K562 (cell line): Measurements from ENCODE around the gene KRTAP10-6. TPM values are rescaled to one million over a fixed set of nuclear protein-coding genes. Genes with fewer than 3 reads are reported as not detected.
A peak's percentile ranks its signal among the peaks of the same experiment; 100 is the strongest.

ENCODE experiments used
- ATAC-seq: fragments of 200-7000 bp; cut with Tn5 transposase; 3 replicates; pipeline ENCODE4 v1.9.1; 2020; ENCODE audit warnings: moderate library complexity
- Bru-seq: library from RNA; stranded (reverse); fragments of 400-500 nt; gene quantifications from one replicate; lab custom pipeline; 2021; lab: Mats Ljungman, UMichigan
- BruChase-seq, 2 experiments: library from RNA; stranded (reverse); fragments of 400-500 nt; gene quantifications; one replicate each; lab custom pipeline; 2021; lab: Mats Ljungman, UMichigan
- BruUV-seq: library from RNA; stranded (reverse); fragments of 400-500 nt; replicated peaks from 2 replicates; lab custom pipeline; 2021; lab: Mats Ljungman, UMichigan
- CTCF ChIA-PET: fragments of 300-600 bp; formaldehyde crosslinking; extraction: SDS; loops from one replicate; lab custom pipeline; 2021; ENCODE audit warnings: low intra/inter-chr PET ratio; lab: Yijun Ruan, JAX
- POLR2A ChIA-PET: fragments of 300-600, 350-650 bp; sonication (Branson Sonifier 250); formaldehyde crosslinking; extraction: SDS; loops from one replicate; lab custom pipeline; 2021; ENCODE audit warnings: antibody characterized with exemption, inconsistent platforms; lab: Yijun Ruan, JAX
- DNase-seq, 4 experiments: peaks; one replicate each; pipeline versions ENCODE4 v3.0.0 to v3.0.0-alpha.2; 2011 to 2018; ENCODE audit warnings: low spot score in 3 of 4, mixed read lengths in 3 of 4; ENCODE audit errors: extremely low read depth in 1 of 4
- FAIRE-seq: peaks from 2 replicates; lab custom pipeline; 2011; peaks lifted over from hg19 to GRCh38; lab: Jason Lieb, UNC
- H2AFZ ChIP-seq: 2 replicates; pipeline ENCODE4 v1.6.0; 2011; ENCODE audit warnings: low read depth, low read length, control low read depth, inconsistent platforms
- H3K27ac ChIP-seq: fragments of 200-600 bp; 3 replicates; pipeline ENCODE4 v1.8.0; 2011; ENCODE audit warnings: low read depth, mild to moderate bottlenecking, control low read depth, inconsistent platforms, low read length, moderate library complexity, mixed read lengths; ENCODE audit errors: extremely low read depth
- H3K27me3 ChIP-seq, 2 experiments: fragments of 300-600 bp in 1 of 2; 2 replicates in 1 of 2; 3 replicates in 1 of 2; pipeline versions ENCODE4 v1.6.0 to v1.8.0; 2011; ENCODE audit warnings: inconsistent platforms in 2 of 2, low read length in 2 of 2, mild to moderate bottlenecking in 1 of 2, mixed read lengths in 1 of 2, moderate library complexity in 1 of 2; ENCODE audit not compliant: control insufficient read depth in 2 of 2, insufficient read depth in 2 of 2
- H3K36me3 ChIP-seq: fragments of 300-600 bp; 3 replicates; pipeline ENCODE4 v1.8.0; 2011; ENCODE audit warnings: mild to moderate bottlenecking, low read length, inconsistent platforms; ENCODE audit not compliant: control insufficient read depth, insufficient read depth
- H3K4me1 ChIP-seq, 2 experiments: fragments of 200-600 bp in 1 of 2; replicated peaks in 1 of 2; 2 replicates in 1 of 2; 3 replicates in 1 of 2; pipeline versions ENCODE4 v1.5.1 to v1.8.0; 2011; ENCODE audit warnings: inconsistent platforms in 2 of 2, low read length in 2 of 2, mild to moderate bottlenecking in 1 of 2, mixed read lengths in 1 of 2, moderate library complexity in 1 of 2; ENCODE audit not compliant: control insufficient read depth in 2 of 2, insufficient read depth in 2 of 2
- H3K4me2 ChIP-seq: 2 replicates; pipeline ENCODE4 v1.6.1; 2011; ENCODE audit warnings: low read length, control low read depth, inconsistent platforms, mixed read lengths; ENCODE audit not compliant: insufficient read depth
- H3K4me3 ChIP-seq: fragments of 200-600 bp; sonication (generic), shearing (Covaris generic); 2 replicates; pipeline ENCODE4 v1.5.1; 2016; ENCODE audit warnings: control low read depth, inconsistent platforms
- H3K79me2 ChIP-seq: fragments of 200-600 bp; 3 replicates; pipeline ENCODE4 v1.8.0; 2011; ENCODE audit warnings: low read length, inconsistent platforms; ENCODE audit not compliant: control insufficient read depth, insufficient read depth
- H3K9ac ChIP-seq, 2 experiments: 2 replicates each; pipeline versions ENCODE4 v1.6.0 to v1.6.1; 2011; ENCODE audit warnings: low read depth in 2 of 2, low read length in 2 of 2, control low read depth in 1 of 2, inconsistent platforms in 1 of 2, mild to moderate bottlenecking in 1 of 2, mixed read lengths in 1 of 2; ENCODE audit not compliant: insufficient read depth in 1 of 2
- H3K9me1 ChIP-seq: one replicate; pipeline ENCODE4 v1.6.0; 2011; ENCODE audit warnings: inconsistent platforms, mild to moderate bottlenecking, low read length, moderate library complexity; ENCODE audit not compliant: control insufficient read depth, insufficient read depth
- H3K9me3 ChIP-seq: replicated peaks from 2 replicates; pipeline ENCODE4 v1.5.1; 2011; ENCODE audit warnings: low read depth, low read length, inconsistent platforms; ENCODE audit not compliant: control insufficient read depth, insufficient read depth
- H4K20me1 ChIP-seq: replicated peaks from 2 replicates; pipeline ENCODE4 v1.6.1; 2011; ENCODE audit warnings: low read length, inconsistent platforms, mixed read lengths; ENCODE audit not compliant: control insufficient read depth, insufficient read depth
- ELF1 ChIP-seq: fragments of 200-800 bp; sonication (Bioruptor generic); IDR thresholded peaks from 2 replicates; pipeline ENCODE4 v1.6.1; 2016; ENCODE audit warnings: missing genetic modification characterization, missing compliant biosample characterization
- FOXJ3 ChIP-seq: sonication (generic); formaldehyde crosslinking; IDR thresholded peaks from 2 replicates; pipeline ENCODE4 v1.4.0; 2020; ENCODE audit warnings: mild to moderate bottlenecking, missing genetic modification reagents
- MEIS2 ChIP-seq: fragments of 450-650 bp; IDR thresholded peaks from 2 replicates; pipeline ENCODE4 v1.6.1; 2014; ENCODE audit warnings: mild to moderate bottlenecking; ENCODE audit not compliant: partially characterized antibody
- MTA3 ChIP-seq: fragments of 450-650 bp; formaldehyde crosslinking; IDR thresholded peaks from 2 replicates; pipeline ENCODE4 v1.6.1; 2017; ENCODE audit warnings: mild to moderate bottlenecking, borderline replicate concordance
- NR2C1 ChIP-seq, 2 experiments: fragments of 450-650 bp; IDR thresholded peaks; 2 replicates each; pipeline ENCODE4 v1.6.1; 2017; ENCODE audit warnings: mild to moderate bottlenecking in 2 of 2, antibody characterized with exemption in 1 of 2, inconsistent platforms in 1 of 2, missing compliant biosample characterization in 1 of 2, missing genetic modification characterization in 1 of 2
- NR4A1 ChIP-seq, 2 experiments: fragments of 250-450 bp in 1 of 2; fragments of 450-650 bp in 1 of 2; sonication (Bioruptor Pico) in 1 of 2; IDR thresholded peaks; 2 replicates each; pipeline versions ENCODE4 v1.4.0 to v1.6.1; 2016 to 2020; ENCODE audit warnings: mild to moderate bottlenecking in 2 of 2, missing compliant biosample characterization in 1 of 2, missing genetic modification characterization in 1 of 2, moderate library complexity in 1 of 2
- RBFOX2 ChIP-seq: fragments of 200-400 bp; formaldehyde crosslinking; IDR thresholded peaks from 2 replicates; pipeline ENCODE4 v1.6.1; 2017; ENCODE audit warnings: low read depth, mild to moderate bottlenecking, low read length, moderate library complexity
- TFAP4 ChIP-seq: sonication (generic); formaldehyde crosslinking; IDR thresholded peaks from 2 replicates; pipeline ENCODE4 v1.8.0; 2022; ENCODE audit warnings: missing genetic modification reagents, mild to moderate bottlenecking, moderate library complexity, borderline replicate concordance
- WGBS: fragments of 100-300 bp; shearing (Covaris generic); methylation state at CpG from one replicate; pipeline ENCODE4 v1.1.6; 2016; ENCODE audit warnings: low coverage, mixed read lengths; ENCODE audit not compliant: insufficient coverage; ENCODE audit errors: missing lambda C conversion rate; 5-methylcytosine and 5-hydroxymethylcytosine counted together
- in situ Hi-C: fragments of 300-500 bp; cut with MboI; formaldehyde crosslinking; loops from 4 replicates; pipeline ENCODE4 v1.15.0; 2018; ENCODE audit warnings: inconsistent platforms, mixed read lengths
- intact Hi-C: fragments of 100-400 bp; cut with micrococcal nuclease; formaldehyde crosslinking; loops from 2 replicates; pipeline ENCODE4 v1.14.2; 2022
- long read RNA-seq, 3 experiments: library from polyadenylated mRNA in 2 of 3; library from RNA in 1 of 3; unstranded in 2 of 3; stranded (forward) in 1 of 3; transcript quantifications; one replicate each; pipeline ENCODE4 v2.0.0, GENCODE V29; 2019 to 2022
- polyA minus RNA-seq, 3 experiments: library from RNA; depleted of rRNA, polyadenylated mRNA; stranded (reverse); fragments of >200 nt; gene quantifications; 2 replicates each; pipeline ENCODE4 v1.2.3, GENCODE V29; 2011
- polyA plus RNA-seq, 8 experiments: library from polyadenylated mRNA; depleted of rRNA in 4 of 8; stranded (reverse) in 5 of 8; unstranded in 3 of 8; fragments of >200 nt; fragmentation: Nextera tagmentation in 2 of 8; fragmentation: Illumina TruSeq in 1 of 8; extraction: Ambion mirVana in 2 of 8; extraction: Trizol in 1 of 8; gene quantifications; 2 replicates each; pipeline versions ENCODE4 v1.2.1 to v1.2.3, GENCODE V29; 2011 to 2014; ENCODE audit warnings: inconsistent platforms in 1 of 8, missing spikeins in 1 of 8
- total RNA-seq, 7 experiments: library from RNA; depleted of rRNA in 6 of 7; stranded (reverse); fragments of >200 nt in 6 of 7; fragmentation: Illumina TruSeq in 2 of 7; extraction: Trizol in 2 of 7; gene quantifications; 2 replicates each; pipeline versions ENCODE4 v1.2.1 to v1.2.3, GENCODE V29; 2011 to 2021; ENCODE audit warnings: low replicate concordance in 1 of 7

KRTAP10-6 gene, protein sequence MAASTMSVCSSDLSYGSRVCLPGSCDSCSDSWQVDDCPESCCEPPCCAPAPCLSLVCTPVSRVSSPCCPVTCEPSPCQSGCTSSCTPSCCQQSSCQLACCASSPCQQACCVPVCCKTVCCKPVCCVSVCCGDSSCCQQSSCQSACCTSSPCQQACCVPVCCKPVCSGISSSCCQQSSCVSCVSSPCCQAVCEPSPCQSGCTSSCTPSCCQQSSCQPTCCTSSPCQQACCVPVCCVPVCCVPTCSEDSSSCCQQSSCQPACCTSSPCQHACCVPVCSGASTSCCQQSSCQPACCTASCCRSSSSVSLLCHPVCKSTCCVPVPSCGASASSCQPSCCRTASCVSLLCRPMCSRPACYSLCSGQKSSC
- not detected in 2 replicates for total RNA-seq (2011; cell fraction: chromatin; rRNA removed; ENCODE audit: low replicate concordance)
- not detected in 2 replicates for total RNA-seq (2011; cell fraction: nucleolus; rRNA removed)
- not detected in 2 replicates for total RNA-seq (2011; cell fraction: nucleoplasm; rRNA removed)
- not detected in 2 replicates for total RNA-seq (2014; rRNA removed)
- not detected in 2 replicates for total RNA-seq (2014; rRNA removed; fragmentation: Illumina TruSeq; extraction: Trizol)
- total RNA-seq (2015; rRNA removed; fragmentation: Illumina TruSeq; extraction: Trizol) = not detected in 2 replicates
- not detected in 2 replicates for total RNA-seq (2021)
- polyA plus RNA-seq (2011; rRNA removed) = not detected in 2 replicates
- not detected in 2 replicates for polyA plus RNA-seq (2011; cell fraction: cytosol; rRNA removed)
- polyA plus RNA-seq (2011; cell fraction: nucleus; rRNA removed) = not detected in 2 replicates
- not detected in 2 replicates for polyA plus RNA-seq (2012)
- not detected in 2 replicates for polyA plus RNA-seq (2014; fragmentation: Illumina TruSeq; extraction: Trizol)
- not detected for polyA plus RNA-seq (2014; fragmentation: Nextera tagmentation; extraction: Ambion mirVana)
- not detected in 2 replicates for polyA plus RNA-seq (2014; rRNA removed)
- not detected in 2 replicates for polyA minus RNA-seq (2011; rRNA and poly(A)+ RNA removed)
- not detected in 2 replicates for polyA minus RNA-seq (2011; cell fraction: cytosol; rRNA and poly(A)+ RNA removed)
- not detected in 2 replicates for polyA minus RNA-seq (2011; cell fraction: nucleus; rRNA and poly(A)+ RNA removed)
- not detected for Bru-seq, nascent RNA
- not detected for BruChase-seq, experiment 1, labeled RNA remaining after a 2-hour chase
- BruChase-seq, experiment 2, labeled RNA remaining after a 6-hour chase = not detected
- long read RNA-seq, experiment 1 = 0 reads
- long read RNA-seq, experiment 2 = 0 reads
- long read RNA-seq, experiment 3 = 0 reads

DNA sequence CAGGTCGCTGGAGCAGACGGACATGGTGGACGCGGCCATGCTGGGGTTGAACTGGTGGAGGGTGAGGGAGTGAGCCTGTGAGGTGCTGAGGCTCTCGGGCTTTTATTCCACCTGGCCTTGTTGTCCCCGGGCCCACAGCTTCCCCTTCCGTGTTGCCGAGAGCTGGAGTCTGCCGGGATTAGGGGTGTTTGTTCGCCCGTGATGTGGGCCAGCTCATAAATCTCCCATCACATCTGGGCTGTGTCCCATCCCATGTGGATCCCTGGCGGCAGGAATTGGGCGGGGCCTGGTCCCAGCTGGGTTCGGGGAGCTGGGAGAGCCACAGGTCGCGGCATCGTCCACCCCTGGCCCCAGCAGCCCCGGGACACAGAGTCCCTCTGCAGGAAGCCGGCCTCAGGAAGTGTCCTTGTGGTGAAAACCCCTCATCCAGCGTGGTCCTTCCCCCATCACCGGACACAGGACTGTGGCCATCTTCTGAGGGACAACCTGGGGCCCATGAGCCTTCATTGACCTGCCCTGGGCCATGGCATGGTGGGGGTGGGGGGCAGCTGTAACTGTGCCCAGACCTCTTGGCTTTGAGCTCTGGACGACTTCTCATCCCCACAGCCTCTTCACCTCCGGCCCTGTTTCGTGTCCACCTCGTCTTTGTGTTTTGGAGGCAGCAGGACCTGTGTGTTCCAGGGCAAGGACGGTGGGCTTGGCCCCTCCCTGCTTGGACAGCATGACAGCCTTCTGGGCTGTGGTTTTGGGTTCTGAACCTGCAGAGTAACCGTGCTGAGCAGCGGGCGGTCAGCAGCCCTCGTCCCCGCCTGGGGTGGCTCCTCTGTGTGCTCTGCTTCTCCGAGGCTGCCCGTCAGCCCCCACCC, at the start of gene KRTAP10-6:
TSS of gene KRTAP10-6 (minus strand) at position 60 of the 866 bp plus-strand sequence. CDS start at position 39, 21 bp downstream.
- peak within 1 kb of the TSS; percentile 79; the same call in 1 of the 2 replicates for H3K4me2 ChIP-seq
- intact Hi-C loops = no loop called here
- no peak within 1 kb of the TSS for H3K4me3 ChIP-seq
- in situ Hi-C loops = no loop called here
- peaks cover 24 to 37% of the 10 kb centered on the region in 2 experiments for H3K4me1 ChIP-seq
- BruUV-seq = no TSS peak
- H2AFZ ChIP-seq = peak within 1 kb of the TSS; percentile 81
- POLR2A ChIA-PET = interaction anchor here (1.2 kb wide), 1 partner anchor 19 kb away, joined by 5 read pairs; the partner anchor contains the start of gene KRTAP10-4
- TF ChIP-seq ELF1 (tag) (0 out of 2 replicates have a peak, but pooled peaks have one; percentile 37), MTA3 (no peak), FOXJ3 (no peak), TFAP4 (CRISPR knock-in tag) (peak; percentile 52; the same call in 1 of the 2 replicates), NR4A1 (CRISPR knock-in tag; IDR thresholded peaks at IDR 0.05) (no peak), NR4A1 (tag; IDR thresholded peaks at IDR 0.05) (peak; percentile 25; the same call in 1 of the 2 replicates), MEIS2 (peak; percentile 4), NR2C1 (IDR thresholded peaks at IDR 0.05) (no peak), NR2C1 (tag; IDR thresholded peaks at IDR 0.05) (0 out of 2 replicates have a peak, but pooled peaks have one; percentile 9), RBFOX2 (0 out of 2 replicates have a peak, but pooled peaks have one; percentile 5)
- TF ChIP-seq, all 486 proteins: peak for 6
- peaks cover 0 to 15% of the 10 kb centered on the region in 2 experiments; a peak in 2 of 5 replicates for H3K27me3 ChIP-seq
- peak within 1 kb of the TSS; percentile 12 to 13; a peak in 2 of 4 replicates for H3K9ac ChIP-seq
- CTCF ChIA-PET = no interaction called here
- H3K27ac ChIP-seq = peak within 1 kb of the TSS; percentile 62; the same call in 2 of the 3 replicates
- WGBS = 28% methylated on average over 32 of the region's 33 CpGs
- H3K36me3 ChIP-seq = no peaks in the 10 kb centered on the region
- H3K9me1 ChIP-seq = no peaks in the 10 kb centered on the region
- FAIRE-seq (no peak), DNase-seq (no peak), ATAC-seq (no peak)
- no peaks in the 10 kb centered on the region; the same call in 1 of the 2 replicates for H3K9me3 ChIP-seq
- H3K79me2 ChIP-seq = no peaks in the 10 kb centered on the region
- H4K20me1 ChIP-seq = no peaks in the 10 kb centered on the region
